H1 (cell line): ENCODE data around the gene TBC1D2B. TPM values are rescaled to one million over a fixed set of nuclear protein-coding genes. Genes with fewer than 3 reads are reported as not detected.

Experiments
- CTCF ChIA-PET: fragments of 300-600 bp; sonication (Branson Sonifier 250); formaldehyde crosslinking; loops from one replicate; lab custom pipeline; 2021; ENCODE audit not compliant: partially characterized antibody; lab: Charles Lee
- POLR2A ChIA-PET: fragments of 300-600 bp; sonication (Branson Sonifier 250); formaldehyde crosslinking; loops from one replicate; lab custom pipeline; 2021; ENCODE audit warnings: inconsistent platforms; ENCODE audit not compliant: partially characterized antibody; lab: Charles Lee
- DNase-seq, 2 experiments: peaks; one replicate each; pipeline versions ENCODE4 v3.0.0 to v3.0.0-alpha.2; 2010 to 2022; ENCODE audit warnings: low spot score in 2 of 2, low read depth in 1 of 2, mixed read lengths in 1 of 2
- FAIRE-seq: peaks from 2 replicates; lab custom pipeline; 2011; peaks lifted over from hg19 to GRCh38; lab: Jason Lieb, UNC
- H2AFZ ChIP-seq: 2 replicates; pipeline ENCODE4 v1.8.1; 2012; ENCODE audit warnings: low read length, inconsistent platforms
- H2AK5ac ChIP-seq: 2 replicates; pipeline ENCODE4 v1.6.1; 2013; ENCODE audit warnings: low read depth, low read length
- H2BK120ac ChIP-seq: replicated peaks from 2 replicates; pipeline ENCODE3; 2013; ENCODE audit warnings: low read depth, low read length, inconsistent platforms
- H2BK12ac ChIP-seq: 2 replicates; pipeline ENCODE4 v1.6.1; 2013; ENCODE audit warnings: low read depth, low read length
- H2BK15ac ChIP-seq: 2 replicates; pipeline ENCODE4 v1.6.1; 2013; ENCODE audit warnings: low read length
- H2BK20ac ChIP-seq: 2 replicates; pipeline ENCODE4 v1.6.1; 2013; ENCODE audit warnings: low read length
- H2BK5ac ChIP-seq: 2 replicates; pipeline ENCODE4 v1.6.1; 2013; ENCODE audit warnings: low read depth, low read length
- H3K14ac ChIP-seq: 2 replicates; pipeline ENCODE4 v1.6.1; 2013; ENCODE audit warnings: inconsistent platforms; ENCODE audit not compliant: insufficient read length
- H3K18ac ChIP-seq: 2 replicates; pipeline ENCODE4 v1.6.1; 2013; ENCODE audit warnings: low read length; ENCODE audit errors: extremely low read depth
- H3K23ac ChIP-seq: 2 replicates; pipeline ENCODE4 v1.6.1; 2013; ENCODE audit warnings: inconsistent platforms; ENCODE audit not compliant: insufficient read length
- H3K23me2 ChIP-seq: 2 replicates; pipeline ENCODE4 v1.6.1; 2013; ENCODE audit warnings: low read depth, low read length
- H3K27ac ChIP-seq: 2 replicates; pipeline ENCODE4 v1.6.1; 2011; ENCODE audit warnings: low read depth, low read length, inconsistent platforms
- H3K27me3 ChIP-seq, 4 experiments: replicated peaks in 1 of 4; 1 replicate in 1 of 4; 2 replicates in 3 of 4; pipeline versions ENCODE4 v1.6.1 to v1.8.1; 2011 to 2013; ENCODE audit warnings: low read length in 3 of 4, mild to moderate bottlenecking in 3 of 4, inconsistent platforms in 2 of 4, mixed read lengths in 2 of 4, moderate library complexity in 1 of 4; ENCODE audit not compliant: control insufficient read depth in 3 of 4, insufficient read depth in 3 of 4; ENCODE audit errors: extremely low read depth in 1 of 4
- H3K36me3 ChIP-seq, 4 experiments: 2 replicates each; pipeline versions ENCODE4 v1.6.1 to v1.8.1; 2011 to 2013; ENCODE audit warnings: mild to moderate bottlenecking in 4 of 4, low read length in 3 of 4, moderate library complexity in 2 of 4, control low read depth in 1 of 4, inconsistent platforms in 1 of 4; ENCODE audit not compliant: insufficient read depth in 4 of 4, control insufficient read depth in 2 of 4
- H3K4ac ChIP-seq: replicated peaks from 2 replicates; pipeline ENCODE3; 2013; ENCODE audit warnings: low read length, low read depth, mixed read lengths, inconsistent platforms; ENCODE audit not compliant: insufficient read length
- H3K4me1 ChIP-seq, 4 experiments: replicated peaks in 1 of 4; 1 replicate in 1 of 4; 2 replicates in 3 of 4; pipeline versions ENCODE4 v1.6.1 to v1.8.1; 2011 to 2013; ENCODE audit warnings: low read length in 3 of 4, inconsistent platforms in 2 of 4, mixed read lengths in 1 of 4; ENCODE audit not compliant: insufficient read depth in 4 of 4, control insufficient read depth in 3 of 4
- H3K4me2 ChIP-seq, 2 experiments: 2 replicates each; pipeline versions ENCODE4 v1.6.1 to v1.8.1; 2011 to 2013; ENCODE audit warnings: low read depth in 2 of 2, low read length in 2 of 2, control low read depth in 1 of 2, inconsistent platforms in 1 of 2, mild to moderate bottlenecking in 1 of 2; ENCODE audit not compliant: insufficient read depth in 1 of 2
- H3K4me3 ChIP-seq, 4 experiments: fragments of 200-600, 300-600 bp in 1 of 4; sonication (generic), shearing (Covaris generic), sonication (Bioruptor Twin) in 1 of 4; 2 replicates each; pipeline versions ENCODE4 v1.5.1 to v1.8.1; 2011 to 2016; ENCODE audit warnings: low read length in 4 of 4, low read depth in 3 of 4, control low read depth in 2 of 4, inconsistent platforms in 2 of 4, mild to moderate bottlenecking in 2 of 4, mixed read lengths in 1 of 4, moderate library complexity in 1 of 4; ENCODE audit not compliant: insufficient read depth in 2 of 4; ENCODE audit errors: extremely low read depth in 1 of 4
- H3K56ac ChIP-seq: replicated peaks from 2 replicates; pipeline ENCODE3; 2013; ENCODE audit warnings: low read depth, mild to moderate bottlenecking, mixed read lengths, low read length, inconsistent platforms; ENCODE audit not compliant: insufficient read length
- H3K79me1 ChIP-seq: 2 replicates; pipeline ENCODE4 v1.6.1; 2013; ENCODE audit warnings: low read depth, low read length, control low read depth
- H3K79me2 ChIP-seq, 2 experiments: 2 replicates each; pipeline versions ENCODE4 v1.6.1 to v1.8.1; 2012 to 2013; ENCODE audit warnings: low read length in 2 of 2, mild to moderate bottlenecking in 2 of 2, inconsistent platforms in 1 of 2; ENCODE audit not compliant: insufficient read depth in 2 of 2, control insufficient read depth in 1 of 2
- H3K9ac ChIP-seq, 4 experiments: replicated peaks in 1 of 4; 1 replicate in 1 of 4; 2 replicates in 3 of 4; pipeline versions ENCODE4 v1.6.1 to v1.8.1; 2011 to 2013; ENCODE audit warnings: low read depth in 3 of 4, low read length in 3 of 4, control low read depth in 2 of 4, mild to moderate bottlenecking in 2 of 4, moderate library complexity in 2 of 4, inconsistent platforms in 1 of 4; ENCODE audit errors: extremely low read depth in 1 of 4
- H3K9me3 ChIP-seq, 2 experiments: 2 replicates each; pipeline versions ENCODE4 v1.6.1 to v1.8.1; 2012 to 2013; ENCODE audit warnings: mild to moderate bottlenecking in 2 of 2, moderate library complexity in 2 of 2, control low read depth in 1 of 2, inconsistent platforms in 1 of 2, low read depth in 1 of 2, low read length in 1 of 2, mixed read lengths in 1 of 2; ENCODE audit not compliant: insufficient read depth in 2 of 2
- H4K20me1 ChIP-seq, 2 experiments: replicated peaks in 1 of 2; 2 replicates each; pipeline versions ENCODE3 to v1.8.1; 2011 to 2013; ENCODE audit warnings: inconsistent platforms in 2 of 2, low read length in 2 of 2, mild to moderate bottlenecking in 1 of 2; ENCODE audit not compliant: insufficient read depth in 2 of 2, control insufficient read depth in 1 of 2
- H4K5ac ChIP-seq: 2 replicates; pipeline ENCODE4 v1.6.1; 2013; ENCODE audit warnings: low read length, low read depth, mixed read lengths, inconsistent platforms; ENCODE audit not compliant: insufficient read length
- H4K8ac ChIP-seq: 2 replicates; pipeline ENCODE4 v1.8.0; 2013; ENCODE audit warnings: mild to moderate bottlenecking, moderate library complexity, low read length, inconsistent platforms; ENCODE audit not compliant: insufficient read depth; ENCODE audit errors: extremely low read depth
- H4K91ac ChIP-seq: replicated peaks from 2 replicates; pipeline ENCODE3; 2013; ENCODE audit warnings: low read length, mixed read lengths, inconsistent platforms; ENCODE audit not compliant: insufficient read length
- ASH2L ChIP-seq: fragments of 200-600, 300-600 bp; sonication (generic); IDR thresholded peaks from one replicate; pipeline ENCODE4 v1.7.1; 2017; ENCODE audit warnings: low read length
- BRCA1 ChIP-seq: IDR thresholded peaks from 2 replicates; pipeline ENCODE4 v1.6.1; 2012; ENCODE audit warnings: low read depth, low read length, improper control_type of control experiment
- CEBPB ChIP-seq: IDR thresholded peaks from 2 replicates; pipeline ENCODE4 v1.6.1; 2012; ENCODE audit warnings: low read depth, low read length
- CHD1 ChIP-seq: IDR thresholded peaks from 2 replicates; pipeline ENCODE4 v1.6.1; 2012; ENCODE audit warnings: low read depth, low read length, improper control_type of control experiment
- CREB1 ChIP-seq: IDR thresholded peaks from 2 replicates; pipeline ENCODE4 v1.6.1; 2012; ENCODE audit warnings: inconsistent platforms
- EZH2 ChIP-seq: fragments of 200-600 bp; sonication (generic); IDR thresholded peaks from 2 replicates; pipeline ENCODE4 v1.7.1; 2012; ENCODE audit warnings: low read depth, mild to moderate bottlenecking, moderate library complexity, low read length, inconsistent platforms; ENCODE audit not compliant: severe bottlenecking
- JUND ChIP-seq: IDR thresholded peaks from 2 replicates; pipeline ENCODE4 v1.6.1; 2011; ENCODE audit warnings: mild to moderate bottlenecking, improper control_type of control experiment, low read length
- RBBP5 ChIP-seq: IDR thresholded peaks from 2 replicates; pipeline ENCODE4 v1.7.1; 2012; ENCODE audit warnings: low read depth, mild to moderate bottlenecking, inconsistent platforms, low read length, moderate library complexity, borderline replicate concordance
- TAF7 ChIP-seq: optimal IDR thresholded peaks from 2 replicates; pipeline ENCODE3; 2011; ENCODE audit warnings: low read depth, mild to moderate bottlenecking, inconsistent platforms, low read length, moderate library complexity, borderline replicate concordance
- WGBS, 2 experiments: shearing (Covaris generic) in 1 of 2; methylation state at CpG; one replicate each; pipeline versions ENCODE4 v1.1.6 to v1.1.7; 2013 to 2015; ENCODE audit warnings: low lambda C conversion rate in 2 of 2, mixed read lengths in 2 of 2, inconsistent platforms in 1 of 2, low coverage in 1 of 2, missing lambda C conversion rate in 1 of 2; ENCODE audit not compliant: insufficient replicate concordance in 2 of 2, insufficient coverage in 1 of 2, insufficient read length in 1 of 2; ENCODE audit errors: extremely low coverage in 1 of 2, missing lambda C conversion rate in 1 of 2; 5-methylcytosine and 5-hydroxymethylcytosine counted together
- polyA plus RNA-seq, 7 experiments: library from polyadenylated mRNA; depleted of rRNA in 3 of 7; stranded (reverse) in 5 of 7; unstranded in 2 of 7; fragments of >200 nt in 5 of 7; fragments of 200-250 nt in 2 of 7; gene quantifications; 1 replicate in 5 of 7; 2 replicates in 1 of 7; 4 replicates in 1 of 7; pipeline versions ENCODE4 v1.2.1 to v1.2.3, GENCODE V29; 2011 to 2013; ENCODE audit warnings: missing spikeins in 2 of 7, mixed read lengths in 2 of 7
- total RNA-seq: library from RNA; stranded (reverse); fragmentation: NEBNext Ultra II Directional; extraction: Animal tissue kit (Norgen Biotek cat#: 25700); gene quantifications from 2 replicates; pipeline ENCODE4 v1.2.1, GENCODE V29; 2021
- TF ChIP-seq, protein P1 (sequence below): IDR thresholded peaks from 2 replicates; pipeline ENCODE4 v1.6.1; 2011; ENCODE audit warnings: low read depth, mild to moderate bottlenecking, low read length; ENCODE audit not compliant: insufficient read depth
- TF ChIP-seq, protein P2 (sequence below): IDR thresholded peaks from 2 replicates; pipeline ENCODE4 v1.6.1; 2011; ENCODE audit warnings: low read length, improper control_type of control experiment

The TBC1D2B gene
- total and polyA plus RNA-seq, 2 of the 8 experiments (the other 6 are each of a cell fraction or from before 2014, with no cell fraction given), result 11.9 to 19.5 TPM

DNA sequence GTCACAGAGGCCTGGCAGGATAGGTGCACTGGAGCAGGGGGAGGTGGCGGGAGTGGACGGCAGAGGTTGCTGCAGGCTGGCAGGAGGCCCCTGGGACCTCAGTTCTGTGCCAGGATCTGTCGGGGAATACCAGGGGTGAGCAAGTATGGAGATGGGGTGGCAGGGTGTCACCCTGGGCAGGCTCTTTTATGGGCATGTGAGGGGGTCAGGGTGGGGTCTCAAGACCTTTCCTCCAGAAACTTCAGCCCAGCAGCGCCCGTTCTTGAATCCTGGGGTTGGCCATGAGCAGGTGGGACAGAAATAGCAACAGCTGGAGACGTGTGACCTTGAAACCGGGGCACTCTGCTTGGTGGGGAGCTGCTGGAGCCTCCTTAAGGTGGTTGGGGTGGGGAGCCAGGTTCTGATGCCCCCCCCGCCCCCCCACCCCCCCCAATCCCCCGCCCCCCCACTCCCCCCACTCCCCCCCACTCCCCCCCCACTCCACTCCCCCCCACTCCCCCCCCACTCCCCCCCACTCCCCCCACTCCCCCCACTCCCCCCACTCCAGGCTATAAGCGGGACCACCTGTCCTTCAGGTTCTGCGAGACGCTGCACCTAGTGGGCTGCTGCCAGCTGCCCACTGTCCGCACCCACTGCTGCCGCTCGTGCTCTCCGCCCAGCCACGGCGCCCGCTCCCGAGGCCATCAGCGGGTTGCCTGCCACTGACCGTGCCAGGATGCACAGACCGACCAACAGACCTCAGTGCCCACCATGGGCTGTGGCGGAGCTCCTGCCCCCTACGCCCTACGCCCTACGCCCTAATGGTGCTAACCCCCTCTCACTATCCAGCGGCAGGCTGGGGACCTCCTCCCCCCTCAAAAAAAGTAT lies 84.9 kb downstream of the TBC1D2B start:
- Histone ChIP-seq H2BK20ac (no peak overlapping the region), H3K4ac (no peak overlapping the region), H4K20me1 (no peaks in the 10 kb centered on the region), H3K56ac (no peak overlapping the region), H2BK12ac (no peak overlapping the region), H4K91ac (no peak overlapping the region), H3K79me1 (no peaks in the 10 kb centered on the region), H3K4me3 (no peak overlapping the region), H2BK5ac (no peak overlapping the region), H2BK15ac (no peak overlapping the region), H4K5ac (no peak overlapping the region), H3K36me3 (no peaks in the 10 kb centered on the region), H3K9me3 (no peaks in the 10 kb centered on the region), H3K4me2 (no peak overlapping the region), H2AK5ac (no peak overlapping the region), H2AFZ (no peak overlapping the region), H3K79me2 (no peaks in the 10 kb centered on the region), H2BK120ac (no peak overlapping the region), H4K8ac (no peak overlapping the region; the same call in 1 of the 2 replicates), H3K23me2 (no peaks in the 10 kb centered on the region), H3K23ac (no peak overlapping the region), H3K4me1 (peaks cover 0 to 11% (median 3%) of the 10 kb centered on the region in 4 experiments; a peak in 5 of 7 replicates), H3K27me3 (no peaks in the 10 kb centered on the region), H3K9ac (no peak overlapping the region), H3K27ac (no peak overlapping the region), H3K18ac (no peak overlapping the region), H3K14ac (no peak overlapping the region)
- no peak for FAIRE-seq
- ChIA-PET POLR2A (no interaction called here), CTCF (interaction anchor here (0.6 to 10.1 kb wide), 7 partner anchors 9 to 114 kb away, joined by 3 to 226 read pairs (median 9); no protein-coding TSS in a partner anchor)
- WGBS, 2 experiments, result 96% methylated on average over 18 of the region's 28 CpGs; no CpG with 5 or more reads in 1 of the 2 experiments
- DNase-seq, result no peak
- TF ChIP-seq JUND (no peak), BRCA1 (no peak), CHD1 (no peak), TAF7 (no peak), CREB1 (no peak), RBBP5 (no peak), EZH2 (no peak), ASH2L (no peak), CEBPB (no peak)
- TF ChIP-seq, protein P1, sequence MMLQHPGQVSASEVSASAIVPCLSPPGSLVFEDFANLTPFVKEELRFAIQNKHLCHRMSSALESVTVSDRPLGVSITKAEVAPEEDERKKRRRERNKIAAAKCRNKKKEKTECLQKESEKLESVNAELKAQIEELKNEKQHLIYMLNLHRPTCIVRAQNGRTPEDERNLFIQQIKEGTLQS, result no peak
- TF ChIP-seq, protein P2, sequence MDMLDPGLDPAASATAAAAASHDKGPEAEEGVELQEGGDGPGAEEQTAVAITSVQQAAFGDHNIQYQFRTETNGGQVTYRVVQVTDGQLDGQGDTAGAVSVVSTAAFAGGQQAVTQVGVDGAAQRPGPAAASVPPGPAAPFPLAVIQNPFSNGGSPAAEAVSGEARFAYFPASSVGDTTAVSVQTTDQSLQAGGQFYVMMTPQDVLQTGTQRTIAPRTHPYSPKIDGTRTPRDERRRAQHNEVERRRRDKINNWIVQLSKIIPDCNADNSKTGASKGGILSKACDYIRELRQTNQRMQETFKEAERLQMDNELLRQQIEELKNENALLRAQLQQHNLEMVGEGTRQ, result no peak
